K562 (cell line): Measurements from ENCODE around the gene SOSTDC1. TPM values are rescaled to one million over a fixed set of nuclear protein-coding genes. Genes with fewer than 3 reads are reported as not detected.

Experiments used
- ATAC-seq: fragments of 200-7000 bp; cut with Tn5 transposase; 3 replicates; pipeline ENCODE4 v1.9.1; 2020; ENCODE audit warnings: moderate library complexity
- BruUV-seq: library from RNA; stranded (reverse); fragments of 400-500 nt; replicated peaks from 2 replicates; lab custom pipeline; 2021; lab: Mats Ljungman, UMichigan
- CTCF ChIA-PET: fragments of 300-600 bp; formaldehyde crosslinking; extraction: SDS; loops from one replicate; lab custom pipeline; 2021; ENCODE audit warnings: low intra/inter-chr PET ratio; lab: Yijun Ruan, JAX
- POLR2A ChIA-PET: fragments of 300-600, 350-650 bp; sonication (Branson Sonifier 250); formaldehyde crosslinking; extraction: SDS; loops from one replicate; lab custom pipeline; 2021; ENCODE audit warnings: antibody characterized with exemption, inconsistent platforms; lab: Yijun Ruan, JAX
- DNase-seq, 4 experiments: peaks; one replicate each; pipeline versions ENCODE4 v3.0.0 to v3.0.0-alpha.2; 2011 to 2018; ENCODE audit warnings: low spot score in 3 of 4, mixed read lengths in 3 of 4; ENCODE audit errors: extremely low read depth in 1 of 4
- FAIRE-seq: peaks from 2 replicates; lab custom pipeline; 2011; peaks lifted over from hg19 to GRCh38; lab: Jason Lieb, UNC
- H2AFZ ChIP-seq: 2 replicates; pipeline ENCODE4 v1.6.0; 2011; ENCODE audit warnings: low read depth, low read length, control low read depth, inconsistent platforms
- H3K27ac ChIP-seq: fragments of 200-600 bp; 3 replicates; pipeline ENCODE4 v1.8.0; 2011; ENCODE audit warnings: low read depth, mild to moderate bottlenecking, control low read depth, inconsistent platforms, low read length, moderate library complexity, mixed read lengths; ENCODE audit errors: extremely low read depth
- H3K27me3 ChIP-seq, 2 experiments: fragments of 300-600 bp in 1 of 2; 2 replicates in 1 of 2; 3 replicates in 1 of 2; pipeline versions ENCODE4 v1.6.0 to v1.8.0; 2011; ENCODE audit warnings: inconsistent platforms in 2 of 2, low read length in 2 of 2, mild to moderate bottlenecking in 1 of 2, mixed read lengths in 1 of 2, moderate library complexity in 1 of 2; ENCODE audit not compliant: control insufficient read depth in 2 of 2, insufficient read depth in 2 of 2
- H3K36me3 ChIP-seq: fragments of 300-600 bp; 3 replicates; pipeline ENCODE4 v1.8.0; 2011; ENCODE audit warnings: mild to moderate bottlenecking, low read length, inconsistent platforms; ENCODE audit not compliant: control insufficient read depth, insufficient read depth
- H3K4me1 ChIP-seq, 2 experiments: fragments of 200-600 bp in 1 of 2; replicated peaks in 1 of 2; 2 replicates in 1 of 2; 3 replicates in 1 of 2; pipeline versions ENCODE4 v1.5.1 to v1.8.0; 2011; ENCODE audit warnings: inconsistent platforms in 2 of 2, low read length in 2 of 2, mild to moderate bottlenecking in 1 of 2, mixed read lengths in 1 of 2, moderate library complexity in 1 of 2; ENCODE audit not compliant: control insufficient read depth in 2 of 2, insufficient read depth in 2 of 2
- H3K4me2 ChIP-seq: 2 replicates; pipeline ENCODE4 v1.6.1; 2011; ENCODE audit warnings: low read length, control low read depth, inconsistent platforms, mixed read lengths; ENCODE audit not compliant: insufficient read depth
- H3K4me3 ChIP-seq: fragments of 200-600 bp; sonication (generic), shearing (Covaris generic); 2 replicates; pipeline ENCODE4 v1.5.1; 2016; ENCODE audit warnings: control low read depth, inconsistent platforms
- H3K79me2 ChIP-seq: fragments of 200-600 bp; 3 replicates; pipeline ENCODE4 v1.8.0; 2011; ENCODE audit warnings: low read length, inconsistent platforms; ENCODE audit not compliant: control insufficient read depth, insufficient read depth
- H3K9ac ChIP-seq, 2 experiments: 2 replicates each; pipeline versions ENCODE4 v1.6.0 to v1.6.1; 2011; ENCODE audit warnings: low read depth in 2 of 2, low read length in 2 of 2, control low read depth in 1 of 2, inconsistent platforms in 1 of 2, mild to moderate bottlenecking in 1 of 2, mixed read lengths in 1 of 2; ENCODE audit not compliant: insufficient read depth in 1 of 2
- H3K9me1 ChIP-seq: one replicate; pipeline ENCODE4 v1.6.0; 2011; ENCODE audit warnings: inconsistent platforms, mild to moderate bottlenecking, low read length, moderate library complexity; ENCODE audit not compliant: control insufficient read depth, insufficient read depth
- H3K9me3 ChIP-seq: replicated peaks from 2 replicates; pipeline ENCODE4 v1.5.1; 2011; ENCODE audit warnings: low read depth, low read length, inconsistent platforms; ENCODE audit not compliant: control insufficient read depth, insufficient read depth
- H4K20me1 ChIP-seq: replicated peaks from 2 replicates; pipeline ENCODE4 v1.6.1; 2011; ENCODE audit warnings: low read length, inconsistent platforms, mixed read lengths; ENCODE audit not compliant: control insufficient read depth, insufficient read depth
- HDAC2 ChIP-seq: fragments of 450-650 bp; IDR thresholded peaks from 2 replicates; pipeline ENCODE4 v1.6.1; 2016; ENCODE audit warnings: mild to moderate bottlenecking
- MEF2D ChIP-seq: conservative IDR thresholded peaks from 2 replicates; pipeline ENCODE4 v1.6.1; 2016; ENCODE audit warnings: low read depth, missing genetic modification characterization, missing compliant biosample characterization
- NELFE ChIP-seq: IDR thresholded peaks from 2 replicates; pipeline ENCODE4 v1.6.1; 2011; ENCODE audit warnings: mild to moderate bottlenecking; ENCODE audit not compliant: insufficient read depth, insufficient read length
- POLR2AphosphoS5 ChIP-seq: IDR thresholded peaks from 2 replicates; pipeline ENCODE4 v1.6.1; 2011; ENCODE audit warnings: mild to moderate bottlenecking, low read depth, low read length, moderate library complexity; ENCODE audit not compliant: control insufficient read depth, insufficient read depth
- RBM34 ChIP-seq: fragments of 200-400 bp; formaldehyde crosslinking; IDR thresholded peaks from 2 replicates; pipeline ENCODE4 v1.6.1; 2018; ENCODE audit warnings: low read length, borderline replicate concordance; ENCODE audit not compliant: insufficient read depth
- SMAD4 ChIP-seq: fragments of 250-450 bp; sonication (Bioruptor Pico); conservative IDR thresholded peaks from 2 replicates; pipeline ENCODE4 v1.8.0; 2021; ENCODE audit warnings: inconsistent platforms, mild to moderate bottlenecking, moderate library complexity
- in situ Hi-C: fragments of 300-500 bp; cut with MboI; formaldehyde crosslinking; loops from 4 replicates; pipeline ENCODE4 v1.15.0; 2018; ENCODE audit warnings: inconsistent platforms, mixed read lengths
- intact Hi-C: fragments of 100-400 bp; cut with micrococcal nuclease; formaldehyde crosslinking; loops from 2 replicates; pipeline ENCODE4 v1.14.2; 2022
- polyA plus RNA-seq, 8 experiments: library from polyadenylated mRNA; depleted of rRNA in 4 of 8; stranded (reverse) in 5 of 8; unstranded in 3 of 8; fragments of >200 nt; fragmentation: Nextera tagmentation in 2 of 8; fragmentation: Illumina TruSeq in 1 of 8; extraction: Ambion mirVana in 2 of 8; extraction: Trizol in 1 of 8; gene quantifications; 2 replicates each; pipeline versions ENCODE4 v1.2.1 to v1.2.3, GENCODE V29; 2011 to 2014; ENCODE audit warnings: inconsistent platforms in 1 of 8, missing spikeins in 1 of 8
- total RNA-seq, 7 experiments: library from RNA; depleted of rRNA in 6 of 7; stranded (reverse); fragments of >200 nt in 6 of 7; fragmentation: Illumina TruSeq in 2 of 7; extraction: Trizol in 2 of 7; gene quantifications; 2 replicates each; pipeline versions ENCODE4 v1.2.1 to v1.2.3, GENCODE V29; 2011 to 2021; ENCODE audit warnings: low replicate concordance in 1 of 7
- TF ChIP-seq, protein P1 (sequence below): fragments of 250-450 bp; sonication (Bioruptor Pico); IDR thresholded peaks from 2 replicates; pipeline ENCODE4 v1.6.1; 2021; ENCODE audit warnings: mild to moderate bottlenecking
- TF ChIP-seq, protein P2 (sequence below), 2 experiments: fragments of 450-650 bp in 1 of 2; sonication (generic) in 1 of 2; formaldehyde crosslinking in 1 of 2; IDR thresholded peaks in 1 of 2; conservative IDR thresholded peaks in 1 of 2; 2 replicates each; pipeline versions ENCODE4 v1.6.1 to v1.8.1; 2016 to 2023; ENCODE audit warnings: mild to moderate bottlenecking in 2 of 2, moderate library complexity in 2 of 2, inconsistent platforms in 1 of 2, missing genetic modification reagents in 1 of 2
- TF ChIP-seq, protein P3 (sequence below), 2 experiments: fragments of 450-650 bp in 1 of 2; sonication (generic) in 1 of 2; formaldehyde crosslinking in 1 of 2; IDR thresholded peaks; 2 replicates each; pipeline versions ENCODE4 v1.7.1 to v1.9.0; 2016 to 2022; ENCODE audit warnings: inconsistent platforms in 1 of 2, mild to moderate bottlenecking in 1 of 2, missing genetic modification reagents in 1 of 2

SOSTDC1 gene
- total and polyA plus RNA-seq, 9 of the 15 experiments (the other 6 are each of a cell fraction or from before 2014, with no cell fraction given): 8.3 to 48.6 (median 15.9) TPM

DNA sequence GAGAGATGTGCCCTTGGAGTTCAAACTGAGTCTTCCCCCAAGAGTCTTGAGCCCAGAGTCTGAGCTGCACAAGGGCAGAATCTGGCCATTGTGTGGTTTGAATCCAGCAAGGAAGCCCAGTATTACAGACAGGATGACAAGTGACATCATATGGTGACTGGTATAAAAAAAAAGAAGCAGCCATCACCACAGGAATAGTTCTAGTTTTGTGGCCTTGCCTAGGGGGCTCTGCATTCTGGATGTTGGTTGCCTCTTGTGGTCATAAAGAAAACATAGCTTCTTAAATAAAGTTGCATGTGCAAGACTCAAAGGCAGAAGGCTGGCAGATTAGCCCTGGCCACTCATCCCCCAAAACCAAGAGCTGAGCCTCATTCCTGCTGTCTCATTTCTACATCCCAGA, 44.3 kb upstream of the SOSTDC1 start:
- ATAC-seq: peak; percentile 79
- CTCF ChIA-PET: no interaction called here
- H3K4me3 ChIP-seq: no peak overlapping the region
- TF ChIP-seq RBM34 (no peak), SMAD4 (CRISPR knock-in tag) (0 out of 2 replicates have a peak, but pooled peaks have one; percentile 22), POLR2AphosphoS5 (no peak), MEF2D (no peak), HDAC2 (no peak), NELFE (no peak)
- TF ChIP-seq, protein P1, sequence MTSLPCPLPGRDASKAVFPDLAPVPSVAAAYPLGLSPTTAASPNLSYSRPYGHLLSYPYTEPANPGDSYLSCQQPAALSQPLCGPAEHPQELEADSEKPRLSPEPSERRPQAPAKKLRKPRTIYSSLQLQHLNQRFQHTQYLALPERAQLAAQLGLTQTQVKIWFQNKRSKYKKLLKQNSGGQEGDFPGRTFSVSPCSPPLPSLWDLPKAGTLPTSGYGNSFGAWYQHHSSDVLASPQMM (CRISPR knock-in tag): no peak
- TF ChIP-seq, protein P2, sequence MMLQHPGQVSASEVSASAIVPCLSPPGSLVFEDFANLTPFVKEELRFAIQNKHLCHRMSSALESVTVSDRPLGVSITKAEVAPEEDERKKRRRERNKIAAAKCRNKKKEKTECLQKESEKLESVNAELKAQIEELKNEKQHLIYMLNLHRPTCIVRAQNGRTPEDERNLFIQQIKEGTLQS (IDR thresholded peaks at IDR 0.05): peak; percentile 51; the same call in 1 of the 2 replicates
- TF ChIP-seq, protein P2 (CRISPR knock-in tag; conservative IDR thresholded peaks at IDR 0.05): no peak
- TF ChIP-seq, protein P3, sequence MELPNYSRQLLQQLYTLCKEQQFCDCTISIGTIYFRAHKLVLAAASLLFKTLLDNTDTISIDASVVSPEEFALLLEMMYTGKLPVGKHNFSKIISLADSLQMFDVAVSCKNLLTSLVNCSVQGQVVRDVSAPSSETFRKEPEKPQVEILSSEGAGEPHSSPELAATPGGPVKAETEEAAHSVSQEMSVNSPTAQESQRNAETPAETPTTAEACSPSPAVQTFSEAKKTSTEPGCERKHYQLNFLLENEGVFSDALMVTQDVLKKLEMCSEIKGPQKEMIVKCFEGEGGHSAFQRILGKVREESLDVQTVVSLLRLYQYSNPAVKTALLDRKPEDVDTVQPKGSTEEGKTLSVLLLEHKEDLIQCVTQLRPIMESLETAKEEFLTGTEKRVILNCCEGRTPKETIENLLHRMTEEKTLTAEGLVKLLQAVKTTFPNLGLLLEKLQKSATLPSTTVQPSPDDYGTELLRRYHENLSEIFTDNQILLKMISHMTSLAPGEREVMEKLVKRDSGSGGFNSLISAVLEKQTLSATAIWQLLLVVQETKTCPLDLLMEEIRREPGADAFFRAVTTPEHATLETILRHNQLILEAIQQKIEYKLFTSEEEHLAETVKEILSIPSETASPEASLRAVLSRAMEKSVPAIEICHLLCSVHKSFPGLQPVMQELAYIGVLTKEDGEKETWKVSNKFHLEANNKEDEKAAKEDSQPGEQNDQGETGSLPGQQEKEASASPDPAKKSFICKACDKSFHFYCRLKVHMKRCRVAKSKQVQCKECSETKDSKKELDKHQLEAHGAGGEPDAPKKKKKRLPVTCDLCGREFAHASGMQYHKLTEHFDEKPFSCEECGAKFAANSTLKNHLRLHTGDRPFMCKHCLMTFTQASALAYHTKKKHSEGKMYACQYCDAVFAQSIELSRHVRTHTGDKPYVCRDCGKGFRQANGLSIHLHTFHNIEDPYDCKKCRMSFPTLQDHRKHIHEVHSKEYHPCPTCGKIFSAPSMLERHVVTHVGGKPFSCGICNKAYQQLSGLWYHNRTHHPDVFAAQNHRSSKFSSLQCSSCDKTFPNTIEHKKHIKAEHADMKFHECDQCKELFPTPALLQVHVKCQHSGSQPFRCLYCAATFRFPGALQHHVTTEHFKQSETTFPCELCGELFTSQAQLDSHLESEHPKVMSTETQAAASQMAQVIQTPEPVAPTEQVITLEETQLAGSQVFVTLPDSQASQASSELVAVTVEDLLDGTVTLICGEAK (IDR thresholded peaks at IDR 0.05): 0 out of 2 replicates have a peak, but pooled peaks have one; percentile 19
- TF ChIP-seq, protein P3 (CRISPR knock-in tag; IDR thresholded peaks at IDR 0.05): no peak

More for the DNA sequence above, 44.3 kb upstream of the SOSTDC1 start:
- peak overlapping the region; percentile 67 for H2AFZ ChIP-seq
- H3K27me3 ChIP-seq: no peaks in the 10 kb centered on the region
- H3K4me1 ChIP-seq: peaks cover 3 to 6% of the 10 kb centered on the region in 2 experiments; a peak in 2 of 5 replicates
- POLR2A ChIA-PET: interaction anchor here (0.7 to 1.4 kb wide), 3 partner anchors 11 to 74 kb away, joined by 3 to 4 read pairs (median 4); no protein-coding TSS in a partner anchor
- H3K36me3 ChIP-seq: no peaks in the 10 kb centered on the region
- no peak overlapping the region for H3K9ac ChIP-seq
- DNase-seq: peak in 1 of 4 experiments; percentile 39
- no peaks in the 10 kb centered on the region for H4K20me1 ChIP-seq
- intact Hi-C loops: loop anchor here (5.0 kb wide), 1 partner anchor 78 kb away; no protein-coding TSS in a partner anchor
- H3K9me1 ChIP-seq: no peaks in the 10 kb centered on the region
- no peak overlapping the region for H3K4me2 ChIP-seq
- no peak overlapping the region for H3K27ac ChIP-seq
- no peaks in the 10 kb centered on the region for H3K79me2 ChIP-seq
- no peaks in the 10 kb centered on the region for H3K9me3 ChIP-seq
- BruUV-seq: no TSS peak
- in situ Hi-C loops: no loop called here
- FAIRE-seq: no peak
